Thyroid gland (tissue), 4 donors: ENCODE data around the gene GPBP1L1.

ENCODE experiments used
- POLR2A ChIP-seq, 2 donors: fragments of 450-650 bp; IDR thresholded peaks; one replicate each; pipeline ENCODE4 v1.6.1; 2017; ENCODE audit warnings: antibody characterized with exemption in 2 of 2, mild to moderate bottlenecking in 2 of 2, moderate library complexity in 1 of 2
- TF ChIP-seq, protein P1 (sequence below), 6 experiments: fragments of 200-600 bp in 3 of 6; fragments of 450-650 bp in 3 of 6; sonication (generic) in 3 of 6; IDR thresholded peaks; one replicate each; pipeline ENCODE4 v1.5.1; 2016 to 2019; ENCODE audit warnings: antibody characterized with exemption in 6 of 6, mild to moderate bottlenecking in 2 of 6, inconsistent platforms in 1 of 6, moderate library complexity in 1 of 6

DNA sequence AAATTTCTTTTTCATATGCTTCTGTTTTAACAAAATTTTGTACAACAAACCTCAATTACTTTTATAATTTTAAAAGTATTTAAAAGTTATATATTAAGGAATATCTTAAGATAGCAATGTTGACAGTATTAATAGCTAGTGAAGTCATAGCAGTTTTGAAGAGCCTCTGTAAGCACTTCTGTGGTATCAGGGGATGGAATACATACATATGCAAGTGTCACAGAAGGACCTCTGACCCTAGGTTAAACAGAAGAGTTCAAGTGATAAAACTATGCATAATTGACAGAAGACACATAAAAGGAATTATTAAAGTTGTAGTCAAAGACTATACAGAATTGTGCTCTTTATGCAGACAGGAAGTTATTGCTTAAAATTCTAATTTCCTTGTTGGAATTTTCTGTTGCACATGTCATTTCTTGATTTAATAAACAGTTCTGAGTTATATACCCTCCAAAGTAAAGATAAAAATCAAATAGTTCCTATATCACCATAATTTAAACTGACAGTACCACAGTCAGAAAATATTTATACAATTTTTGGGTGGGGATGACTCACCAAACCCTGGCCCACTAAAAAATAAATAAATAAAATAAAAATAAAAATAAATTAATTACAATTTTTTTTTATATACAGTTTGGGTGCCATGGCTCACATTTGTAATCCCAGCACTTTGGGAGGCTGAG lies 37.1 kb upstream of the GPBP1L1 start:
- TF ChIP-seq, protein P1, sequence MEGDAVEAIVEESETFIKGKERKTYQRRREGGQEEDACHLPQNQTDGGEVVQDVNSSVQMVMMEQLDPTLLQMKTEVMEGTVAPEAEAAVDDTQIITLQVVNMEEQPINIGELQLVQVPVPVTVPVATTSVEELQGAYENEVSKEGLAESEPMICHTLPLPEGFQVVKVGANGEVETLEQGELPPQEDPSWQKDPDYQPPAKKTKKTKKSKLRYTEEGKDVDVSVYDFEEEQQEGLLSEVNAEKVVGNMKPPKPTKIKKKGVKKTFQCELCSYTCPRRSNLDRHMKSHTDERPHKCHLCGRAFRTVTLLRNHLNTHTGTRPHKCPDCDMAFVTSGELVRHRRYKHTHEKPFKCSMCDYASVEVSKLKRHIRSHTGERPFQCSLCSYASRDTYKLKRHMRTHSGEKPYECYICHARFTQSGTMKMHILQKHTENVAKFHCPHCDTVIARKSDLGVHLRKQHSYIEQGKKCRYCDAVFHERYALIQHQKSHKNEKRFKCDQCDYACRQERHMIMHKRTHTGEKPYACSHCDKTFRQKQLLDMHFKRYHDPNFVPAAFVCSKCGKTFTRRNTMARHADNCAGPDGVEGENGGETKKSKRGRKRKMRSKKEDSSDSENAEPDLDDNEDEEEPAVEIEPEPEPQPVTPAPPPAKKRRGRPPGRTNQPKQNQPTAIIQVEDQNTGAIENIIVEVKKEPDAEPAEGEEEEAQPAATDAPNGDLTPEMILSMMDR (IDR thresholded peaks at IDR 0.05), result no peak
- TF ChIP-seq POLR2A (IDR thresholded peaks at IDR 0.05), result no peak
